ENCODE results near the gene FGF10.

The FGF10 gene

GRCh38 chr5:44321144-44321725 is 68.0 kb downstream of the FGF10 start:
- H3K9me3 ChIP-seq (ENCODE audit: control insufficient read depth in 1 of 2, low read length in 2 of 2), result peaks cover 3 to 11% of the 10 kb centered on the region in 2 donors
- H3K27ac ChIP-seq (ENCODE audit: low read depth, low read length), result no peak overlapping the region
- H3K9ac ChIP-seq (ENCODE audit: low read depth in 1 of 2, low read length in 2 of 2), result no peak overlapping the region
- H3K27me3 ChIP-seq (ENCODE audit: control insufficient read depth in 1 of 2, insufficient read depth in 2 of 2, low read length in 2 of 2), result no peaks in the 10 kb centered on the region
- no peaks in the 10 kb centered on the region for H3K36me3 ChIP-seq (ENCODE audit: control insufficient read depth in 1 of 2, insufficient read depth in 2 of 2, low read length in 2 of 2)
- no peak overlapping the region for H3K4me3 ChIP-seq (ENCODE audit: low read depth in 1 of 2, low read length in 2 of 2)
- no peaks in the 10 kb centered on the region for H3K4me1 ChIP-seq (ENCODE audit: control insufficient read depth in 1 of 2, insufficient read depth in 2 of 2, low read length in 2 of 2)

DNA sequence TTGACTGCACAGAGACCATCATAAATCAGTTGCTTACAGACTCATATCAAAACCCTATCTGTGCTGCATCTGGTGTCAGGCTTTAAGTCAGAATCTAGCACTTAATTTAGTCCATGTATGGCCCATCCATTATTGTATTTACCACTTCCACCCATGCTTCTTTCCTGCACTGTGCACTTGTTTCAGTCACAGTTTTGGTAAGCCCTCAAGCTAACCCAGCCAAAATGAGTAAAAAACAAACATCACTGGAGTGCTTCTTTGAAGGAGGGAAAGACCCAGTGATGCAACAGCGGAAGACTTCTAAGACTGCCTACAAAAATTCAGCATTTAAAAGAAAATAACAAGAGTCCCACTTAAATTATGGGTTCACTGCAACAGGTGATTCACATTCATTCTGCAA is 69.0 kb downstream of the FGF10 start:
- no peak overlapping the region for H3K4me3 ChIP-seq (ENCODE audit: low read depth in 1 of 2, low read length in 2 of 2)
- H3K9me3 ChIP-seq (ENCODE audit: control insufficient read depth in 1 of 2, low read length in 2 of 2), result peaks cover 3 to 11% of the 10 kb centered on the region in 2 donors
- no peak overlapping the region for H3K27ac ChIP-seq (ENCODE audit: low read depth, low read length)
- H3K9ac ChIP-seq (ENCODE audit: low read depth in 1 of 2, low read length in 2 of 2), result no peak overlapping the region
- no peaks in the 10 kb centered on the region for H3K4me1 ChIP-seq (ENCODE audit: control insufficient read depth in 1 of 2, insufficient read depth in 2 of 2, low read length in 2 of 2)
- H3K27me3 ChIP-seq (ENCODE audit: control insufficient read depth in 1 of 2, insufficient read depth in 2 of 2, low read length in 2 of 2), result no peaks in the 10 kb centered on the region
- H3K36me3 ChIP-seq (ENCODE audit: control insufficient read depth in 1 of 2, insufficient read depth in 2 of 2, low read length in 2 of 2), result no peaks in the 10 kb centered on the region

GRCh38 chr5:44318883-44319282 is 70.3 kb downstream of the FGF10 start:
- H3K27ac ChIP-seq (ENCODE audit: low read depth, low read length), result no peak overlapping the region
- H3K9me3 ChIP-seq (ENCODE audit: control insufficient read depth in 1 of 2, low read length in 2 of 2), result peaks cover 3 to 11% of the 10 kb centered on the region in 2 donors
- no peaks in the 10 kb centered on the region for H3K4me1 ChIP-seq (ENCODE audit: control insufficient read depth in 1 of 2, insufficient read depth in 2 of 2, low read length in 2 of 2)
- no peak overlapping the region for H3K4me3 ChIP-seq (ENCODE audit: low read depth in 1 of 2, low read length in 2 of 2)
- H3K9ac ChIP-seq (ENCODE audit: low read depth in 1 of 2, low read length in 2 of 2), result no peak overlapping the region
- no peaks in the 10 kb centered on the region for H3K27me3 ChIP-seq (ENCODE audit: control insufficient read depth in 1 of 2, insufficient read depth in 2 of 2, low read length in 2 of 2)
- no peaks in the 10 kb centered on the region for H3K36me3 ChIP-seq (ENCODE audit: control insufficient read depth in 1 of 2, insufficient read depth in 2 of 2, low read length in 2 of 2)

DNA sequence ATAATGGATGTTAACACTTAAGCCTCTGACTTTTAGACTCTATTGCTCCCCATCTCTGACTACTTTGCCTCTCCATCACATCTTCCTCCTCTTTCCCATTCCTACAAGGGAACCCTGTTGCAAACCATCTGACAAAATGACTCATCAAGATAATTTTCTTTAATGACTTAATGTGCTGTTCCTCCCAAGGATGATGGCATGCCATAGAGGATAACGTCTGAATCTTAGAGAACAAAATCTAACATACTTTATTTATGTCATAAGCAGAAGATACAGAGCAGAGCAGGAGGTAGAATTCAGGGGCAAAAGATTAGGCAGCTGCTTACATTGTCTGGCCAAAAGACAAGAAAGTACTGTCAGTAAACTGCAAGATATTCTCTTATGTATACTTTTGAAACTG is 76.8 kb downstream of the FGF10 start:
- H3K27ac ChIP-seq (ENCODE audit: low read depth, low read length), result no peak overlapping the region
- H3K9me3 ChIP-seq (ENCODE audit: control insufficient read depth in 1 of 2, low read length in 2 of 2), result peaks cover 0 to 1% of the 10 kb centered on the region in 2 donors
- no peaks in the 10 kb centered on the region for H3K36me3 ChIP-seq (ENCODE audit: control insufficient read depth in 1 of 2, insufficient read depth in 2 of 2, low read length in 2 of 2)
- no peaks in the 10 kb centered on the region for H3K27me3 ChIP-seq (ENCODE audit: control insufficient read depth in 1 of 2, insufficient read depth in 2 of 2, low read length in 2 of 2)
- no peaks in the 10 kb centered on the region for H3K4me1 ChIP-seq (ENCODE audit: control insufficient read depth in 1 of 2, insufficient read depth in 2 of 2, low read length in 2 of 2)
- no peak overlapping the region for H3K9ac ChIP-seq (ENCODE audit: low read depth in 1 of 2, low read length in 2 of 2)
- H3K4me3 ChIP-seq (ENCODE audit: low read depth in 1 of 2, low read length in 2 of 2), result no peak overlapping the region

- no peaks in the 10 kb centered on the region for H3K27me3 ChIP-seq (ENCODE audit: control insufficient read depth in 1 of 2, insufficient read depth in 2 of 2, low read length in 2 of 2)
These were observed 88.7 kb downstream of the FGF10 start for GRCh38 chr5:44300551-44300950.

DNA sequence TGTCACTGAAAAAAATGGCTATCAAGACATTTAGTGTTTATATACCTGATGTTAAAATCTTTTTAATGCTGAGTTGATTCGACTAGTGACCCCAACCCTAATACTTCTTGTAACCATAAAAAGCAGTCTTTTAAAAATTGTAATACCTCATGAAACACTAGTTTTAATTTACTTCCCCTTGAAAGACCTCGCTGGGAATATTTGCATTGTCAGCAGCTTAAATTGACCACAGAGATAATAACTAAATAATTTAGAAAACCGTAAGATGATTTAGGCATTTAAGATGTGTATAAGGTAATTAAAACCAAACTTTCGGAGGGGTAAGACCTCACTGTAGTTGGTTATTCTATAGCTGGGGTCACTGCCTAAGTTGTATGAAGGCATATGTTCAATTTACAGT is 89.8 kb downstream of the FGF10 start:
- no peak overlapping the region for H3K9ac ChIP-seq (ENCODE audit: low read depth in 1 of 2, low read length in 2 of 2)
- no peaks in the 10 kb centered on the region for H3K36me3 ChIP-seq (ENCODE audit: control insufficient read depth in 1 of 2, insufficient read depth in 2 of 2, low read length in 2 of 2)
- no peak overlapping the region for H3K27ac ChIP-seq (ENCODE audit: low read depth, low read length)
- no peak overlapping the region for H3K4me3 ChIP-seq (ENCODE audit: low read depth in 1 of 2, low read length in 2 of 2)
- H3K9me3 ChIP-seq (ENCODE audit: control insufficient read depth in 1 of 2, low read length in 2 of 2), result no peaks in the 10 kb centered on the region
- H3K4me1 ChIP-seq (ENCODE audit: control insufficient read depth in 1 of 2, insufficient read depth in 2 of 2, low read length in 2 of 2), result no peaks in the 10 kb centered on the region
- H3K27me3 ChIP-seq (ENCODE audit: control insufficient read depth in 1 of 2, insufficient read depth in 2 of 2, low read length in 2 of 2), result no peaks in the 10 kb centered on the region

More at GRCh38 chr5:44300551-44300950, 88.7 kb downstream of the FGF10 start:
- H3K9ac ChIP-seq (ENCODE audit: low read depth in 1 of 2, low read length in 2 of 2), result no peak overlapping the region
- H3K9me3 ChIP-seq (ENCODE audit: control insufficient read depth in 1 of 2, low read length in 2 of 2), result no peaks in the 10 kb centered on the region
- no peaks in the 10 kb centered on the region for H3K4me1 ChIP-seq (ENCODE audit: control insufficient read depth in 1 of 2, insufficient read depth in 2 of 2, low read length in 2 of 2)
- no peaks in the 10 kb centered on the region for H3K36me3 ChIP-seq (ENCODE audit: control insufficient read depth in 1 of 2, insufficient read depth in 2 of 2, low read length in 2 of 2)
- H3K4me3 ChIP-seq (ENCODE audit: low read depth in 1 of 2, low read length in 2 of 2), result no peak overlapping the region
- no peak overlapping the region for H3K27ac ChIP-seq (ENCODE audit: low read depth, low read length)

DNA sequence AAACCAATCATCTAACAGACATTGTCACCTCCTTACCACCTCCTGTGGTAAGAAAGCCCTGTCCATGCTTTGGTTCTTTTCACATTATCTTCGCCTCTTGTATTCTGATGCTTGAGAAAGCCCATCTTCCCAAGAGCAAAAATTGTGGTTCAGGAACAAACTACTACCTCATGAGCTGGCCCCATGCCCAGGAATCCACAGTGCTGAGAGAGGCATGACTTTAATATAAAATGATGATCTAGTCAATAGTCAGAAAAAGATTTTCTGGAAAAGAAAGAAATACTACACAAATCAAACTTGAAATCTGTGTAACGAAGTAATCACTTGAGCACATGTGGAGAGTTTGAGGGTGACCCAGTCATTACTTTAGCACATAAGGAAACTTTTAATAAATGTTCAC is 94.7 kb downstream of the FGF10 start:
- Histone ChIP-seq H3K9ac (ENCODE audit: low read depth in 1 of 2, low read length in 2 of 2) (no peak overlapping the region), H3K9me3 (ENCODE audit: control insufficient read depth in 1 of 2, low read length in 2 of 2) (no peaks in the 10 kb centered on the region), H3K27me3 (ENCODE audit: control insufficient read depth in 1 of 2, insufficient read depth in 2 of 2, low read length in 2 of 2) (no peaks in the 10 kb centered on the region), H3K36me3 (ENCODE audit: control insufficient read depth in 1 of 2, insufficient read depth in 2 of 2, low read length in 2 of 2) (no peaks in the 10 kb centered on the region), H3K27ac (ENCODE audit: low read depth, low read length) (no peak overlapping the region), H3K4me3 (ENCODE audit: low read depth in 1 of 2, low read length in 2 of 2) (no peak overlapping the region), H3K4me1 (ENCODE audit: control insufficient read depth in 1 of 2, insufficient read depth in 2 of 2, low read length in 2 of 2) (no peaks in the 10 kb centered on the region)

DNA sequence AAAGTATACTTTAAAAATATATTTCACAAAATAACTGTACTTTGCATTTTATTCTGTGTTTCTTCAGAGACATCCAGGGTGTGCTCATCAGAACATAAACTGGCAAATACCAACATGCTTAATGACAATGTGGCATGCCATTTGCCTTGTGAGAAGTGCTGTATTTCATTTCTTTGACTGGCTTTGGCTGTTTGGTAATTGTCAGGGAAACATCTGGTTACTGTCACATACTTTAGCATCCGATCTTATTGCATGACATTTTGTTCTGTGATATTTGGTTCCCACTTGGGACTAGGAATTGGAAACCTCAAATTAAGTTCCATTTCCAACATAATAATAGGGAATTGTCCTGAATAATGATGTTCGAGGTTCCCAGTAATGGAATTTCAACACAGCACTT is 96.5 kb downstream of the FGF10 start:
- Histone ChIP-seq H3K36me3 (ENCODE audit: control insufficient read depth in 1 of 2, insufficient read depth in 2 of 2, low read length in 2 of 2) (no peaks in the 10 kb centered on the region), H3K27me3 (ENCODE audit: control insufficient read depth in 1 of 2, insufficient read depth in 2 of 2, low read length in 2 of 2) (no peaks in the 10 kb centered on the region), H3K9me3 (ENCODE audit: control insufficient read depth in 1 of 2, low read length in 2 of 2) (peaks cover 0 to 5% of the 10 kb centered on the region in 2 donors), H3K27ac (ENCODE audit: low read depth, low read length) (no peak overlapping the region), H3K9ac (ENCODE audit: low read depth in 1 of 2, low read length in 2 of 2) (no peak overlapping the region), H3K4me1 (ENCODE audit: control insufficient read depth in 1 of 2, insufficient read depth in 2 of 2, low read length in 2 of 2) (no peaks in the 10 kb centered on the region), H3K4me3 (ENCODE audit: low read depth in 1 of 2, low read length in 2 of 2) (no peak overlapping the region)

- Histone ChIP-seq H3K36me3 (ENCODE audit: control insufficient read depth in 1 of 2, insufficient read depth in 2 of 2, low read length in 2 of 2) (no peaks in the 10 kb centered on the region), H3K4me3 (ENCODE audit: low read depth in 1 of 2, low read length in 2 of 2) (no peak overlapping the region), H3K9ac (ENCODE audit: low read depth in 1 of 2, low read length in 2 of 2) (no peak overlapping the region), H3K4me1 (ENCODE audit: control insufficient read depth in 1 of 2, insufficient read depth in 2 of 2, low read length in 2 of 2) (no peaks in the 10 kb centered on the region), H3K27me3 (ENCODE audit: control insufficient read depth in 1 of 2, insufficient read depth in 2 of 2, low read length in 2 of 2) (no peaks in the 10 kb centered on the region), H3K9me3 (ENCODE audit: control insufficient read depth in 1 of 2, low read length in 2 of 2) (peaks cover 0 to 2% of the 10 kb centered on the region in 2 donors), H3K27ac (ENCODE audit: low read depth, low read length) (no peak overlapping the region)
These were observed 110.8 kb downstream of the FGF10 start for GRCh38 chr5:44278469-44278868.

GRCh38 chr5:44275908-44276307 is 113.3 kb downstream of the FGF10 start:
- Histone ChIP-seq H3K4me3 (ENCODE audit: low read depth in 1 of 2, low read length in 2 of 2) (no peak overlapping the region), H3K9me3 (ENCODE audit: control insufficient read depth in 1 of 2, low read length in 2 of 2) (peaks cover 0 to 2% of the 10 kb centered on the region in 2 donors), H3K4me1 (ENCODE audit: control insufficient read depth in 1 of 2, insufficient read depth in 2 of 2, low read length in 2 of 2) (no peaks in the 10 kb centered on the region), H3K27ac (ENCODE audit: low read depth, low read length) (no peak overlapping the region), H3K36me3 (ENCODE audit: control insufficient read depth in 1 of 2, insufficient read depth in 2 of 2, low read length in 2 of 2) (no peaks in the 10 kb centered on the region), H3K27me3 (ENCODE audit: control insufficient read depth in 1 of 2, insufficient read depth in 2 of 2, low read length in 2 of 2) (no peaks in the 10 kb centered on the region), H3K9ac (ENCODE audit: low read depth in 1 of 2, low read length in 2 of 2) (no peak overlapping the region)

- Histone ChIP-seq H3K27me3 (ENCODE audit: control insufficient read depth in 1 of 2, insufficient read depth in 2 of 2, low read length in 2 of 2) (no peaks in the 10 kb centered on the region), H3K9ac (ENCODE audit: low read depth in 1 of 2, low read length in 2 of 2) (no peak overlapping the region), H3K4me3 (ENCODE audit: low read depth in 1 of 2, low read length in 2 of 2) (no peak overlapping the region), H3K36me3 (ENCODE audit: control insufficient read depth in 1 of 2, insufficient read depth in 2 of 2, low read length in 2 of 2) (no peaks in the 10 kb centered on the region), H3K27ac (ENCODE audit: low read depth, low read length) (no peak overlapping the region), H3K9me3 (ENCODE audit: control insufficient read depth in 1 of 2, low read length in 2 of 2) (peaks cover 0 to 2% of the 10 kb centered on the region in 2 donors), H3K4me1 (ENCODE audit: control insufficient read depth in 1 of 2, insufficient read depth in 2 of 2, low read length in 2 of 2) (no peaks in the 10 kb centered on the region)
These were observed 113.9 kb downstream of the FGF10 start for GRCh38 chr5:44275329-44275728.

Measured in duodenal mucosa (tissue), 2 donors.